K562 (cell line): ENCODE results near the gene PRTFDC1. TPM values are rescaled to one million over a fixed set of nuclear protein-coding genes. Genes with fewer than 3 reads are reported as not detected.

ENCODE experiments used
- DDX20 ChIP-seq: fragments of 450-650 bp; IDR thresholded peaks from 2 replicates; pipeline ENCODE4 v1.6.1; 2016; ENCODE audit warnings: missing genetic modification characterization, low read depth, mild to moderate bottlenecking, missing compliant biosample characterization, moderate library complexity
- HDAC1 ChIP-seq, 2 experiments: fragments of 450-650 bp; IDR thresholded peaks; 2 replicates each; pipeline ENCODE4 v1.6.1; 2016 to 2017; ENCODE audit warnings: inconsistent platforms in 1 of 2, mild to moderate bottlenecking in 1 of 2, moderate library complexity in 1 of 2
- PATZ1 ChIP-seq: fragments of 250-450 bp; sonication (Bioruptor Pico); IDR thresholded peaks from 2 replicates; pipeline ENCODE4 v1.5.0; 2020; ENCODE audit warnings: mild to moderate bottlenecking, borderline replicate concordance
- PURB ChIP-seq: sonication (generic); formaldehyde crosslinking; IDR thresholded peaks from 2 replicates; pipeline ENCODE4 v1.9.0; 2021; ENCODE audit warnings: low read depth, mild to moderate bottlenecking, missing genetic modification reagents
- SMAD1 ChIP-seq: fragments of 150-350 bp; IDR thresholded peaks from 2 replicates; pipeline ENCODE4 v1.6.1; 2014; ENCODE audit warnings: low read length, low read depth; ENCODE audit not compliant: partially characterized antibody
- SMAD2 ChIP-seq: fragments of 150-350 bp; IDR thresholded peaks from 2 replicates; pipeline ENCODE4 v1.6.1; 2014; ENCODE audit warnings: low read depth, mild to moderate bottlenecking, low read length
- SMARCA5 ChIP-seq: fragments of 450-650 bp; IDR thresholded peaks from 2 replicates; pipeline ENCODE4 v1.6.1; 2016
- TARDBP ChIP-seq: fragments of 450-650 bp; IDR thresholded peaks from 2 replicates; pipeline ENCODE4 v1.6.1; 2016
- TCF7 ChIP-seq: sonication (generic); IDR thresholded peaks from 2 replicates; pipeline ENCODE4 v1.6.1; 2016; ENCODE audit warnings: antibody characterized with exemption, borderline replicate concordance
- TCFL5 ChIP-seq: fragments of 250-450 bp; sonication (Bioruptor Pico); conservative IDR thresholded peaks from 2 replicates; pipeline ENCODE4 v1.6.1; 2021; ENCODE audit warnings: mild to moderate bottlenecking, moderate library complexity, matching md5 sums
- XRCC4 ChIP-seq: IDR thresholded peaks from one replicate; pipeline ENCODE4 v1.6.1; 2011; ENCODE audit not compliant: insufficient read depth, insufficient read length; ENCODE audit errors: extremely low read depth
- ZNF197 ChIP-seq: fragments of 200-800 bp; sonication (Bioruptor generic); IDR thresholded peaks from 2 replicates; pipeline ENCODE4 v1.6.1; 2016; ENCODE audit warnings: low read depth, missing genetic modification characterization, missing compliant biosample characterization
- ZNF507 ChIP-seq: conservative IDR thresholded peaks from 2 replicates; pipeline ENCODE4 v1.6.1; 2017; ENCODE audit warnings: missing genetic modification characterization, missing compliant biosample characterization
- polyA plus RNA-seq, 8 experiments: library from polyadenylated mRNA; depleted of rRNA in 4 of 8; stranded (reverse) in 5 of 8; unstranded in 3 of 8; fragments of >200 nt; fragmentation: Nextera tagmentation in 2 of 8; fragmentation: Illumina TruSeq in 1 of 8; extraction: Ambion mirVana in 2 of 8; extraction: Trizol in 1 of 8; gene quantifications; 2 replicates each; pipeline versions ENCODE4 v1.2.1 to v1.2.3, GENCODE V29; 2011 to 2014; ENCODE audit warnings: inconsistent platforms in 1 of 8, missing spikeins in 1 of 8
- total RNA-seq, 7 experiments: library from RNA; depleted of rRNA in 6 of 7; stranded (reverse); fragments of >200 nt in 6 of 7; fragmentation: Illumina TruSeq in 2 of 7; extraction: Trizol in 2 of 7; gene quantifications; 2 replicates each; pipeline versions ENCODE4 v1.2.1 to v1.2.3, GENCODE V29; 2011 to 2021; ENCODE audit warnings: low replicate concordance in 1 of 7
- TF ChIP-seq, protein P1 (sequence below): fragments of 450-650 bp; IDR thresholded peaks from 2 replicates; pipeline ENCODE4 v1.6.1; 2016; ENCODE audit warnings: low read depth, mild to moderate bottlenecking, moderate library complexity

The PRTFDC1 gene
- total and polyA plus RNA-seq, 9 of the 15 experiments (the other 6 are each of a cell fraction or from before 2014, with no cell fraction given): 7.0 to 27.6 (median 10.0) TPM

- TF ChIP-seq DDX20 (tag) (no peak), SMAD1 (no peak), HDAC1 (IDR thresholded peaks at IDR 0.05) (no peak), TCFL5 (CRISPR knock-in tag) (no peak), SMARCA5 (no peak), TCF7 (no peak), ZNF507 (tag) (no peak), PATZ1 (no peak), SMAD2 (no peak), ZNF197 (CRISPR knock-in tag) (no peak), PURB (CRISPR knock-in tag) (no peak), XRCC4 (no peak), TARDBP (no peak)
- TF ChIP-seq, protein P1, sequence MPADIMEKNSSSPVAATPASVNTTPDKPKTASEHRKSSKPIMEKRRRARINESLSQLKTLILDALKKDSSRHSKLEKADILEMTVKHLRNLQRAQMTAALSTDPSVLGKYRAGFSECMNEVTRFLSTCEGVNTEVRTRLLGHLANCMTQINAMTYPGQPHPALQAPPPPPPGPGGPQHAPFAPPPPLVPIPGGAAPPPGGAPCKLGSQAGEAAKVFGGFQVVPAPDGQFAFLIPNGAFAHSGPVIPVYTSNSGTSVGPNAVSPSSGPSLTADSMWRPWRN: no peak
These were observed 934 bp downstream of the PRTFDC1 start (continued) for GRCh38 chr10:24951201-24952142.
